Spleen (tissue), 7 donors: ENCODE data around the gene RAMP1.

ENCODE experiments used
- CTCF ChIP-seq, 11 experiments: fragments of 200-600 bp in 7 of 11; fragments of 450-650 bp in 4 of 11; sonication (generic) in 4 of 11; IDR thresholded peaks in 8 of 11; conservative IDR thresholded peaks in 3 of 11; 1 replicate in 7 of 11; 2 replicates in 4 of 11; pipeline versions ENCODE4 v1.4.0 to v1.8.0; 2016 to 2021; ENCODE audit warnings: antibody characterized with exemption in 11 of 11, inconsistent platforms in 4 of 11, mild to moderate bottlenecking in 1 of 11
- POLR2A ChIP-seq, 3 donors: fragments of 450-650 bp; IDR thresholded peaks; one replicate each; pipeline ENCODE4 v1.5.1; 2017; ENCODE audit warnings: antibody characterized with exemption in 3 of 3, mild to moderate bottlenecking in 1 of 3
- POLR2AphosphoS5 ChIP-seq, 3 donors: sonication (generic); formaldehyde crosslinking; IDR thresholded peaks; one replicate each; pipeline ENCODE4 v1.5.1; 2017; ENCODE audit warnings: antibody characterized with exemption in 3 of 3
- donor health status: DM: no; HTN: no; CAD: no; lungs with moderate emphysema.
- donor health status: DM: no; HTN: no; CAD: no.
- donor health status: DM: no; HTN: no; CAD: no.

DNA sequence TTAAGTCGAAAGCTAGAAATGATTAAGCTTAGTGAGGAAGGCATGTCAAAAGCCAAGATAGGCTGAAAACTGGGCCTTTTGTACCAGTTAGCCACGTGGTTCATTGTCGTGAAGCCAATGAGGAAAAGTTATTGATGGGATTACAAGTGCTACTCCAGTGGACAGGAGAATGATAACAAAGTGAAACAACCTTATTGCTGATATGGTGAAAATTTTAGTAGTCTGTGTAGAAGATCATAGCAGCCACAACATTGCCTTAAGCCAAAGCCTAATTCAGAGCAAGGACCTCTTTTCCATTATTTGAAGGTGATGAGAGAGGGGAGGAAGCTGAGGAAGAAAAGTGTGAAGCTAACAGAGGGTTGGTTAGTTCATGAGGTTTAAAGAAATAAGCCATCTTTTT, 24.1 kb upstream of the RAMP1 start:
- TF ChIP-seq CTCF (IDR thresholded peaks at IDR 0.05 in 8 of 11, conservative IDR thresholded peaks at IDR 0.05 in 3 of 11) (no peak), POLR2A (IDR thresholded peaks at IDR 0.05) (no peak), POLR2AphosphoS5 (IDR thresholded peaks at IDR 0.05) (no peak)
